Lower leg skin (tissue), 4 donors: ENCODE results near the gene ELN. TPM values are rescaled to one million over a fixed set of nuclear protein-coding genes. Genes with fewer than 3 reads are reported as not detected.

Experiments
- DNase-seq, 2 donors: peaks; one replicate each; pipeline ENCODE4 v3.0.0-alpha.2; 2019; ENCODE audit warnings: low spot score in 2 of 2
- H3K4me3 ChIP-seq: fragments of 200-600 bp; sonication (generic); 2 replicates; pipeline ENCODE4 v1.5.1; 2017; ENCODE audit warnings: mild to moderate bottlenecking, low read depth; ENCODE audit not compliant: poor library complexity, severe bottlenecking
- CTCF ChIP-seq, 3 donors: fragments of 450-650 bp; IDR thresholded peaks; one replicate each; pipeline ENCODE4 v1.5.1; 2016; ENCODE audit warnings: antibody characterized with exemption in 3 of 3, mild to moderate bottlenecking in 3 of 3, moderate library complexity in 2 of 3
- POLR2A ChIP-seq, 2 donors: fragments of 450-650 bp; IDR thresholded peaks; one replicate each; pipeline ENCODE4 v1.6.1; 2016 to 2017; ENCODE audit warnings: antibody characterized with exemption in 2 of 2, mild to moderate bottlenecking in 1 of 2, moderate library complexity in 1 of 2
- WGBS, 2 donors: methylation state at CpG; one replicate each; pipeline ENCODE4 v1.1.5; 2018; 5-methylcytosine and 5-hydroxymethylcytosine counted together
- intact Hi-C: fragments of 100-400 bp; cut with DNase I; formaldehyde crosslinking; loops from one replicate; pipeline ENCODE4 v1.15.0; 2023; ENCODE audit warnings: low total_unique reads
- total RNA-seq, 4 donors: library from RNA; depleted of rRNA; stranded (reverse); fragments of >200 nt; gene quantifications; one replicate each; pipeline ENCODE4 v1.1.0, GENCODE V29; 2016

ELN gene
- total RNA-seq, 4 donors from 2014 or later = 5.6 to 96.2 (median 32.4) TPM

- H3K4me3 ChIP-seq = no peak overlapping the region
- DNase-seq = no peak
- intact Hi-C loops = no loop called here
- TF ChIP-seq CTCF (IDR thresholded peaks at IDR 0.05) (no peak), POLR2A (IDR thresholded peaks at IDR 0.05) (no peak)
- 83 to 85% methylated on average over 9 to 14 of the region's 22 CpGs for WGBS, 2 donors
Observed at GRCh38 chr7:73983437-73984164, 44.4 kb upstream of the ELN start.

GRCh38 chr7:73984481-73985205 lies 43.3 kb upstream of the ELN start:
- TF ChIP-seq CTCF (IDR thresholded peaks at IDR 0.05) (no peak), POLR2A (IDR thresholded peaks at IDR 0.05) (peak in 1 of 2 donors; percentile 18)
- intact Hi-C loops = no loop called here
- 82 to 89% methylated on average over 18 to 19 of the region's 19 CpGs for WGBS, 2 donors
- DNase-seq = no peak
- no peak overlapping the region for H3K4me3 ChIP-seq

GRCh38 chr7:73985737-73986141 lies 42.2 kb upstream of the ELN start:
- no peak for TF ChIP-seq CTCF (IDR thresholded peaks at IDR 0.05)
- intact Hi-C loops = no loop called here
- H3K4me3 ChIP-seq = no peak overlapping the region
- 78 to 95% methylated on average over 4 to 13 of the region's 13 CpGs for WGBS, 2 donors
- DNase-seq = no peak

GRCh38 chr7:73986158-73986631 lies 41.8 kb upstream of the ELN start:
- intact Hi-C loops = no loop called here
- H3K4me3 ChIP-seq = no peak overlapping the region
- peak in 1 of 2 donors; percentile 91 for DNase-seq
- WGBS, 2 donors = 54 to 61% methylated on average over 16 to 17 of the region's 17 CpGs
- TF ChIP-seq CTCF (IDR thresholded peaks at IDR 0.05) = no peak
- no peak for TF ChIP-seq POLR2A (IDR thresholded peaks at IDR 0.05)

GRCh38 chr7:73987298-73987697 lies 40.7 kb upstream of the ELN start:
- H3K4me3 ChIP-seq = no peak overlapping the region
- TF ChIP-seq CTCF (IDR thresholded peaks at IDR 0.05) (no peak), POLR2A (IDR thresholded peaks at IDR 0.05) (no peak)
- intact Hi-C loops = no loop called here
- WGBS, 2 donors = 81 to 82% methylated on average over 4 of the region's 4 CpGs
- DNase-seq = no peak
